ENCODE results near the gene SUSD4. TPM values are rescaled to one million over a fixed set of nuclear protein-coding genes. Genes with fewer than 3 reads are reported as not detected.
A peak's percentile ranks its signal among the peaks of the same experiment; 100 is the strongest.

SUSD4 gene
- total and polyA plus RNA-seq, 9 of the 15 experiments (the other 6 are each of a cell fraction or from before 2014, with no cell fraction given), result 0.06 to 1.7 (median 0.09) TPM; not detected in 4

DNA sequence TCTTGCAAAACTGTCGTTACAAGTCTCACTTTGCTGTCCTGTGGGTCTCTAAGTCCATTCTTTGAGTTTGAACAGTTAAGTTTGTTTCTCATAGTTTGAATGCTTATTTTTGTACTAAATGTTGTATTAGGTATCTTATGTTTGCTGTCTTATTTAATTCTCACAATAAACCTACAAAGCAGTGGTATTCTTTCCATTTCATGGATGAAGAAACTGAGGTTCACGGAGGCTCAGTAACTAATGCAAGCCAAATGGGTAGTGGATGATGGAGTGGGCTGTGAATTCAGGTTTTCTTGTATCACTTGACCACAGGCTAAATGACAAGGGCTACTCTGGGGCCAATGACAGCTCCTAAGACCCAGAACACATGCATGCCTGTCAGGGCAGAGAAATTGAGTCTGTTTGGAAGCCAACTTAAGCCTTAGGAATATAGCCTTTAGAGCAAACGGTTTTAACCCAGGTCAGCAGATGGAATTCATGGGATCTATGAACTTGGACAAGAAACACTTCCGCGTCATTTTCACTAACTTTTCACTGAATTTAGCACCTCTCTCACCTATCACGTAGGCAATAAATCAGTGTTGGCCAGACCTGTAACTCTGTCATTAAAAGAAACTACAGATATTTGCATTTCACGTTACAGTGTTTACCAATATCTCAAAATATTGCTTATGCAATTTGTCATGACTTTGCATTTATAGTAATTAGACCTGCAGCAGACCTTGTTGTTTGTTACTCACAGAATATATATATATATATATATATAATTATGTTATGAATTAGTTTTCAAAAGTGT lies 153.8 kb downstream of the SUSD4 start (continued):
- TF ChIP-seq PKNOX1 (IDR thresholded peaks at IDR 0.05), result 0 out of 2 replicates have a peak, but pooled peaks have one; percentile 17
- TF ChIP-seq PTRF (tag; IDR thresholded peaks at IDR 0.05), result no peak
- peak; percentile 35; the same call in 1 of the 2 replicates for TF ChIP-seq SMARCA5 (IDR thresholded peaks at IDR 0.05)
- 0 out of 4 replicates have a peak, but pooled peaks of 1 of the 2 experiments have one; percentile 22 for TF ChIP-seq RCOR1 (IDR thresholded peaks at IDR 0.05; ENCODE audit: borderline replicate concordance in 1 of 2, low read depth in 2 of 2, low read length in 2 of 2)
- peak; percentile 95 for TF ChIP-seq RBM25 (IDR thresholded peaks at IDR 0.05; ENCODE audit: low read depth, low read length, severe bottlenecking)
- TF ChIP-seq CHD4 (IDR thresholded peaks at IDR 0.05; ENCODE audit: insufficient read depth, insufficient replicate concordance, low read depth, low read length, poor library complexity, severe bottlenecking), result peak; percentile 82
- TF ChIP-seq ADNP (tag; IDR thresholded peaks at IDR 0.05), result peak; percentile 78
- TF ChIP-seq MEIS2 (IDR thresholded peaks at IDR 0.05; ENCODE audit: partially characterized antibody), result peak; percentile 50
- no peak for TF ChIP-seq CEBPG (CRISPR knock-in tag; IDR thresholded peaks at IDR 0.05)
- 0 out of 4 replicates have a peak, but pooled peaks of 1 of the 2 experiments have one; percentile 24 for TF ChIP-seq CEBPG (tag; conservative IDR thresholded peaks at IDR 0.05 in 1 of 2, IDR thresholded peaks at IDR 0.05 in 1 of 2)
- TF ChIP-seq PHF20 (IDR thresholded peaks at IDR 0.05; ENCODE audit: partially characterized antibody), result peak; percentile 19
- TF ChIP-seq TFAP4 (CRISPR knock-in tag; IDR thresholded peaks at IDR 0.05; ENCODE audit: borderline replicate concordance), result no peak
- TF ChIP-seq MAFG (tag; conservative IDR thresholded peaks at IDR 0.05), result peak; percentile 86
- TF ChIP-seq, protein P1, sequence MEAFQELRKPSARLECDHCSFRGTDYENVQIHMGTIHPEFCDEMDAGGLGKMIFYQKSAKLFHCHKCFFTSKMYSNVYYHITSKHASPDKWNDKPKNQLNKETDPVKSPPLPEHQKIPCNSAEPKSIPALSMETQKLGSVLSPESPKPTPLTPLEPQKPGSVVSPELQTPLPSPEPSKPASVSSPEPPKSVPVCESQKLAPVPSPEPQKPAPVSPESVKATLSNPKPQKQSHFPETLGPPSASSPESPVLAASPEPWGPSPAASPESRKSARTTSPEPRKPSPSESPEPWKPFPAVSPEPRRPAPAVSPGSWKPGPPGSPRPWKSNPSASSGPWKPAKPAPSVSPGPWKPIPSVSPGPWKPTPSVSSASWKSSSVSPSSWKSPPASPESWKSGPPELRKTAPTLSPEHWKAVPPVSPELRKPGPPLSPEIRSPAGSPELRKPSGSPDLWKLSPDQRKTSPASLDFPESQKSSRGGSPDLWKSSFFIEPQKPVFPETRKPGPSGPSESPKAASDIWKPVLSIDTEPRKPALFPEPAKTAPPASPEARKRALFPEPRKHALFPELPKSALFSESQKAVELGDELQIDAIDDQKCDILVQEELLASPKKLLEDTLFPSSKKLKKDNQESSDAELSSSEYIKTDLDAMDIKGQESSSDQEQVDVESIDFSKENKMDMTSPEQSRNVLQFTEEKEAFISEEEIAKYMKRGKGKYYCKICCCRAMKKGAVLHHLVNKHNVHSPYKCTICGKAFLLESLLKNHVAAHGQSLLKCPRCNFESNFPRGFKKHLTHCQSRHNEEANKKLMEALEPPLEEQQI (IDR thresholded peaks at IDR 0.05), result no peak
- TF ChIP-seq, protein P2, sequence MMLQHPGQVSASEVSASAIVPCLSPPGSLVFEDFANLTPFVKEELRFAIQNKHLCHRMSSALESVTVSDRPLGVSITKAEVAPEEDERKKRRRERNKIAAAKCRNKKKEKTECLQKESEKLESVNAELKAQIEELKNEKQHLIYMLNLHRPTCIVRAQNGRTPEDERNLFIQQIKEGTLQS (IDR thresholded peaks at IDR 0.05), result peak; percentile 72
- TF ChIP-seq, protein P2 (CRISPR knock-in tag; conservative IDR thresholded peaks at IDR 0.05), result no peak
- TF ChIP-seq NR3C1 (CRISPR knock-in tag; IDR thresholded peaks at IDR 0.05), result no peak
- TF ChIP-seq FOXP1 (CRISPR knock-in tag; IDR thresholded peaks at IDR 0.05), result peak; percentile 13; the same call in 1 of the 2 replicates
- no peak for TF ChIP-seq NR2C2 (CRISPR knock-in tag; IDR thresholded peaks at IDR 0.05)
- 0 out of 2 replicates have a peak, but pooled peaks have one; percentile 59 for TF ChIP-seq NR2C2 (tag; IDR thresholded peaks at IDR 0.05)
- peak; percentile 36 to 45; a peak in 3 of 4 replicates for TF ChIP-seq KDM1A (IDR thresholded peaks at IDR 0.05)
- peak; percentile 45 for TF ChIP-seq CEBPB (tag; IDR thresholded peaks at IDR 0.05)

Data from K562 (cell line).